Natural killer cell treated with Interleukin-12 subunit alpha and Interleukin-12 subunit beta and Interleukin-15 and Interleukin-18, amount 100 ng/mL, for 72 hours (primary cell): ENCODE data around the gene DHFR. TPM values are rescaled to one million over a fixed set of nuclear protein-coding genes. Genes with fewer than 3 reads are reported as not detected.

ENCODE experiments used
- total RNA-seq, 2 donors: library from RNA; stranded (reverse); gene quantifications; one replicate each; pipeline ENCODE4 v1.2.3, GENCODE V29; 2022

DHFR gene
- total RNA-seq, 2 donors from 2014 or later: 29.2 to 73.8 TPM

Other genes starting within 250 kb of the DHFR start
- 10 to 100 TPM; 19.3 to 25.6 TPM for gene ZFYVE16, start 246.9 kb downstream of the DHFR start, total RNA-seq
- gene FAM151B, start 166.9 kb downstream of the DHFR start, total RNA-seq: under 1 TPM in 1 of 2 donors, not detected in 1; 0.12 TPM
- gene ANKRD34B, start 84.7 kb downstream of the DHFR start, total RNA-seq: not detected
- gene MSH3, start 331 bp downstream of the DHFR start, total RNA-seq: 10 to 100 TPM; 13.7 to 25.9 TPM